Suprapubic skin (tissue), 4 donors: Measurements from ENCODE around the gene REPS2. TPM values are rescaled to one million over a fixed set of nuclear protein-coding genes. Genes with fewer than 3 reads are reported as not detected.

ENCODE experiments used
- DNase-seq, 2 donors: peaks; one replicate each; pipeline ENCODE4 v3.0.0-alpha.2; 2019; ENCODE audit warnings: low spot score in 2 of 2
- H3K27ac ChIP-seq: fragments of 200-600 bp; sonication (generic); one replicate; pipeline ENCODE4 v1.5.1; 2019
- H3K27me3 ChIP-seq: fragments of 200-600 bp; sonication (generic); one replicate; pipeline ENCODE4 v1.5.1; 2019
- H3K36me3 ChIP-seq: fragments of 200-600 bp; sonication (generic); one replicate; pipeline ENCODE4 v1.5.1; 2019
- H3K4me1 ChIP-seq: fragments of 200-600 bp; sonication (generic); one replicate; pipeline ENCODE4 v1.5.1; 2019
- H3K4me3 ChIP-seq: fragments of 200-600 bp; sonication (generic); one replicate; pipeline ENCODE4 v1.5.1; 2019; ENCODE audit warnings: mild to moderate bottlenecking
- H3K9me3 ChIP-seq: fragments of 200-600 bp; sonication (generic); one replicate; pipeline ENCODE4 v1.5.1; 2019
- CTCF ChIP-seq, 2 donors: fragments of 200-600 bp in 1 of 2; fragments of 450-650 bp in 1 of 2; sonication (generic) in 1 of 2; IDR thresholded peaks; one replicate each; pipeline ENCODE4 v1.5.1; 2016 to 2019; ENCODE audit warnings: antibody characterized with exemption in 2 of 2, mild to moderate bottlenecking in 1 of 2, moderate library complexity in 1 of 2
- EP300 ChIP-seq: sonication (generic); formaldehyde crosslinking; IDR thresholded peaks from one replicate; pipeline ENCODE4 v1.6.1; 2017; ENCODE audit warnings: antibody characterized with exemption
- POLR2A ChIP-seq, 2 donors: fragments of 450-650 bp; IDR thresholded peaks; one replicate each; pipeline ENCODE4 v1.6.1; 2017; ENCODE audit warnings: antibody characterized with exemption in 2 of 2, mild to moderate bottlenecking in 2 of 2, moderate library complexity in 2 of 2
- POLR2AphosphoS5 ChIP-seq, 3 donors: sonication (generic); formaldehyde crosslinking; IDR thresholded peaks; one replicate each; pipeline ENCODE4 v1.6.1; 2017; ENCODE audit warnings: antibody characterized with exemption in 3 of 3
- WGBS: methylation state at CpG from one replicate; pipeline ENCODE4 v1.1.5; 2018; 5-methylcytosine and 5-hydroxymethylcytosine counted together
- total RNA-seq, 4 donors: library from RNA; depleted of rRNA; stranded (reverse); fragments of >200 nt; gene quantifications; one replicate each; pipeline ENCODE4 v1.1.0, GENCODE V29; 2016

REPS2 gene
- total RNA-seq, 4 donors from 2014 or later = 6.2 to 10.9 (median 8.6) TPM

DNA sequence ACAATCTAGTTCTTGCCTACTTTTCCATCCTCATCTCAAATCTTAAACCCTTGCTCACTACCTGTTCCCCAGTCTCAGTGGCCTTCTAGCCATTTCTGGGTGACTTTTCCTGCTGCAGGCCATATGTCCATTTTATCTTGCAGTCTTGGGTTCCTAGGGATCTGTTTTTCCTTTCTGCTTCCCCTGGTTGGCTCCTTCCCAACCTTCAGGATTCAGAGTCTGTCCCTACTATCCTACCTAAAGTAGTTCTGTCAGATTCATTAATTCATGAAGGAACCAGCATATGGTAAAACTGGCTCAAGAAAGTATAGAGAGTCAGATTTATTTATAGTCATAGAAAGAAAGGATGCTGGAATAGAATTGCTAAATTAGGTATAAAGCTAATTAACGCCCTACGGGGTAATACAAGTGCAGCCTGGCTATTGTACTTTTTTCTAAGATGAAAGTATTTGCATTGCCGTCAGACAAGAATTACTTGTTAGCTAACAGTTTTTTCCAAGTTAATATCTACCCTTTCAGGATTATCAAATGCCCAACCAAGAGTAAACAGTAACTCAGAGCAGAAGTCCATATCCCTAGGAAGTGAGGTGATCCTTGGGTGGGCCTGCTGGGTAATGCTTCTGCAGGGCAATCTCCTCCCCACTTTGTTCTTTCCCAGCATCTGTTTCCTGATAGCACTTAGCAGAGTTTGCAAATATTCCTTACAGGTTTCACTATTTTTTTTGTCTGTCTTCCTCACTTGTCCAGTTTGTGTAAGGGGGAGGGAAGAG lies 63.6 kb downstream of the REPS2 start:
- 67% methylated on average over 3 of the region's 3 CpGs for WGBS
- H3K9me3 ChIP-seq = no peaks in the 10 kb centered on the region
- H3K27ac ChIP-seq = no peak overlapping the region
- no peaks in the 10 kb centered on the region for H3K27me3 ChIP-seq
- no peaks in the 10 kb centered on the region for H3K36me3 ChIP-seq
- no peak for TF ChIP-seq CTCF (IDR thresholded peaks at IDR 0.05)
- no peaks in the 10 kb centered on the region for H3K4me1 ChIP-seq
- DNase-seq = no peak
- H3K4me3 ChIP-seq = no peak overlapping the region

DNA sequence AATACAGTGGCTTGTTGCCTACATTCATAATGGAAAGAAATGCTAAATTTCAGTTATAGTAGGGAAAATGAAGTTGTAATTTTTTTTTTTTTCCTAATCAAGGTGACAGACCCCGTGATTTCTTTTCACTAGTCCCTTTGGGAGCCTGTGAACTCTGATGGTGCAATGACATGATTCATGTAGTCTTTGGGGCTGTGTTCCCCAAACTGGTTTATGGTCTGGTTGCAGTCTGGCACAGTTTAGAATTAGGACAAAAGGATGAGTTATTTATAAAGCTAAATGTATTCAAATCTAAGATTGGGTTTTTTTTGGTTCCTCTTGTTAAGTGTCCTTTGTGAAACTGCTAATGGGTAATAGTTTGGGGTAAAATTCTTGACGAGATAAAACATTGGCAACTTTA lies 66.0 kb downstream of the REPS2 start:
- 71% methylated on average over 2 of the region's 2 CpGs for WGBS
- Histone ChIP-seq H3K27ac (no peak overlapping the region), H3K4me1 (no peaks in the 10 kb centered on the region), H3K36me3 (no peaks in the 10 kb centered on the region), H3K27me3 (no peaks in the 10 kb centered on the region), H3K9me3 (no peaks in the 10 kb centered on the region), H3K4me3 (no peak overlapping the region)
- no peak for DNase-seq
- TF ChIP-seq CTCF (IDR thresholded peaks at IDR 0.05) = no peak
- TF ChIP-seq POLR2AphosphoS5 (IDR thresholded peaks at IDR 0.05) = no peak
- TF ChIP-seq POLR2A (IDR thresholded peaks at IDR 0.05) = no peak
- TF ChIP-seq EP300 = no peak

- Histone ChIP-seq H3K27me3 (no peaks in the 10 kb centered on the region), H3K4me3 (no peak overlapping the region), H3K36me3 (no peaks in the 10 kb centered on the region), H3K27ac (no peak overlapping the region), H3K4me1 (no peaks in the 10 kb centered on the region), H3K9me3 (no peaks in the 10 kb centered on the region)
- 70% methylated on average over 3 of the region's 3 CpGs for WGBS
- no peak for DNase-seq
- no peak for TF ChIP-seq POLR2AphosphoS5 (IDR thresholded peaks at IDR 0.05)
- TF ChIP-seq EP300 = no peak
- no peak for TF ChIP-seq POLR2A (IDR thresholded peaks at IDR 0.05)
- TF ChIP-seq CTCF (IDR thresholded peaks at IDR 0.05) = no peak
Measured at GRCh38 chrX:17014216-17014615, 67.8 kb downstream of the REPS2 start.

GRCh38 chrX:17017134-17017533 lies 70.7 kb downstream of the REPS2 start:
- DNase-seq = no peak
- H3K4me1 ChIP-seq = no peaks in the 10 kb centered on the region
- H3K9me3 ChIP-seq = no peaks in the 10 kb centered on the region
- H3K36me3 ChIP-seq = no peaks in the 10 kb centered on the region
- H3K27ac ChIP-seq = no peak overlapping the region
- no peaks in the 10 kb centered on the region for H3K27me3 ChIP-seq
- no peak for TF ChIP-seq POLR2AphosphoS5 (IDR thresholded peaks at IDR 0.05)
- no peak for TF ChIP-seq POLR2A (IDR thresholded peaks at IDR 0.05)
- TF ChIP-seq CTCF (IDR thresholded peaks at IDR 0.05) = no peak
- no peak for TF ChIP-seq EP300
- WGBS = 65% methylated on average over 4 of the region's 4 CpGs
- no peak overlapping the region for H3K4me3 ChIP-seq

GRCh38 chrX:17020356-17020755 lies 73.9 kb downstream of the REPS2 start:
- DNase-seq = no peak

More at GRCh38 chrX:17020356-17020755, 73.9 kb downstream of the REPS2 start:
- Histone ChIP-seq H3K4me3 (no peak overlapping the region), H3K27ac (no peak overlapping the region), H3K36me3 (no peaks in the 10 kb centered on the region), H3K9me3 (no peaks in the 10 kb centered on the region), H3K27me3 (no peaks in the 10 kb centered on the region), H3K4me1 (peaks cover 5% of the 10 kb centered on the region)
- TF ChIP-seq POLR2AphosphoS5 (IDR thresholded peaks at IDR 0.05) = no peak
- TF ChIP-seq EP300 = no peak
- no peak for TF ChIP-seq POLR2A (IDR thresholded peaks at IDR 0.05)
- no peak for TF ChIP-seq CTCF (IDR thresholded peaks at IDR 0.05)
- whole genome bisulfite sequencing = 87% methylated on average over 2 of the region's 2 CpGs
